Myocyte (in vitro differentiated cells): Measurements from ENCODE around the gene GARIN1A. TPM values are rescaled to one million over a fixed set of nuclear protein-coding genes. Genes with fewer than 3 reads are reported as not detected.
"Not testable (repeated sequence)": the region's sequence is repeated elsewhere in the genome, so short reads cannot be mapped to it uniquely, and the experiment has no call there.

Source experiments
- DNase-seq: peaks from one replicate; pipeline ENCODE4 v3.0.0-alpha.2; 2012; ENCODE audit warnings: low read depth
- polyA plus RNA-seq: library from polyadenylated mRNA; unstranded; fragments of >200 nt; gene quantifications from one replicate; pipeline ENCODE4 v1.2.1, GENCODE V29; 2012; ENCODE audit warnings: missing spikeins
- total RNA-seq: library from RNA; depleted of rRNA; stranded (reverse); fragments of >200 nt; gene quantifications from 2 replicates; pipeline ENCODE4 v1.2.3, GENCODE V29; 2014

The GARIN1A gene
- 1.3 and 1.5 TPM in 2 replicates for total RNA-seq
- polyA plus RNA-seq, result 3.8 TPM

DNA sequence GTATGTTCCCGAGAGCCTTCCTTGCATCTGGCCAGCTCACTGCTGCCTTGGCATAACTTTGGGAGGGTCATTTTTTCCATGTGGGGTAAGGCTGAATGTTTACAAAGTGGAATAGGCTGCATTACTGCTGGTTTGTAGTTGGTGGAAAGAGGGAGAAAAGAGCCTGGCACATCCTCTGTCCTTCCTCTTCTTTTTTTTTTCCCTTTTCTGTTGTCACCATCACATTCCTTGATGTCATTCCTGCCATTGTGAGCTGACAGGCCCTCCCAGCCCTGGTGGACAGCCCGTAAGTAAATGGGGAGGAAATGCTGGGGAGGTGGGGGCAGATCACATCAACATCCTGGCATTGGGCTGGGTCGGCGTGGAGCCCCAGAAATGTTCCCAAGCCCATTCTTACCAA is at the start of gene GARIN1A:
Gene GARIN1A, plus strand, starts transcription at position 301 of the 400 bp plus-strand sequence. CDS start 106 bp downstream, outside the sequence.
- DNase-seq, result no peak

- not testable (repeated sequence) for DNase-seq
Measured at GRCh38 chr7:128627124-128627523, 45.0 kb upstream of the GARIN1A start.

GRCh38 chr7:128633915-128634314 is 38.2 kb upstream of the GARIN1A start:
- not testable (repeated sequence) for DNase-seq

- DNase-seq, result not testable (repeated sequence)
Measured at GRCh38 chr7:128645206-128645605, 26.9 kb upstream of the GARIN1A start.

- not testable (repeated sequence) for DNase-seq
Measured at GRCh38 chr7:128645844-128646243, 26.2 kb upstream of the GARIN1A start.

DNA sequence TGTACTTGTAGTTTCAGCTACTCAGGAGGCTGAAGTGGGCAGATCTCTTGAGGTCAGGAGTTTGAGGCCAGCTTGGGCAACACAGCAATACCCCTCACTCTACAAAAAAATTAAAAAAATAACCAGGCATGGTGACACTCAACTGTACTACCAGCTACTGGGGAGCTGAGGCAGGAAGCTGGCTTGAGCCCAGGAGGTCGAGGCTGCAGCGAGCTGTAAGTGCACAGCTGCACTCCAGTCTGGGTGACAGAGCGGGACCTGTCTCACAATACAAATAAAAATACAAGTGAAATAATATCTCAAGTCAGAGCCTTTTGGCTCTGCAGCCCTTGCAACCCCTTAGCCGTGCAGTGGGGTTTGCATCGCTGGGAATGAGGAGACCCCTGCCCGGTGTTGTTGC is 25.2 kb upstream of the GARIN1A start:
- DNase-seq, result not testable (repeated sequence)

- not testable (repeated sequence) for DNase-seq
Measured at GRCh38 chr7:128651096-128651495, 21.0 kb upstream of the GARIN1A start.

GRCh38 chr7:128652606-128653005 is 19.5 kb upstream of the GARIN1A start:
- not testable (repeated sequence) for DNase-seq

- DNase-seq, result not testable (repeated sequence)
Measured at GRCh38 chr7:128653197-128653596, 18.9 kb upstream of the GARIN1A start.

DNA sequence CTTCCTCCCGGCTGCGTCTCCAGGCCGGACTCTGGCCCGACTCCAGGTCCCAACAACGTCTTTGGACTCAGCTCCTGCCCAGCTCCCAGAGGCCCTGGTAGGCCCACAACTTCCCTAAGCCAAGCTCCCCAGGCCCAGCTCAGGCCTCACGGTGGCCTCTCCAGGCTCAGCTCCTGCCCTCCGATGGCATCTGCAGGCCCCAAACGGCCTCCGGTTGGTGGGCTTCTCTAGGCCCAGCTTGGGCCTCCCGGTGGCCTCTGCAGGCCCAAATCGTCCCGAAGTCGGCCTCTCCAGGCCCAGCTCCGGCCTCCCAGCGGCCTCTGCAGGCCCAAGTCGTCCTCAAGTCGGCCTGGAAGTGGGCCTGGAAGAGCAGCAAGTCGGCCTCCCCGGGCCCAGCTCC is 18.0 kb upstream of the GARIN1A start:
- DNase-seq, result not testable (repeated sequence)

DNA sequence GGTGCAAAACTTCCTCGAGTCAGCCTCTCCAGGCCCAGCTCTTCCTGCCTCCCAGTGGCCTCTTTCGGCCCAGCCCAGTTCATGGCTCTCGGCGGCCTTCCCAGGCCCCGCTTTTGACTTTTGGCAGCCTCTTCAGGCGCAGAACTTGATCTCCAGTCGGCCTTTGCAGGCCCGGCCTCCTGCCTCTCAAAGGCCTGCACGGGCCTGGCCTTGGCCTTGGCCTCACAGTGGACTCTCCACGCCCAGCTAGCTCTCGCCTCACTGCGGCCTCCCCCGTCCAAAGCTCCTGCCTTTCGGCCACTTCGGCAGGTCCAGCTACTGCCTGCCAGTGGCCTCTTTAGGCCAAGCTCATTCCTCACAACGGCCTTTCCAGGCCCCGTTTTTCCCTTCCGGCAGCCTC is 17.6 kb upstream of the GARIN1A start:
- not testable (repeated sequence) for DNase-seq

DNA sequence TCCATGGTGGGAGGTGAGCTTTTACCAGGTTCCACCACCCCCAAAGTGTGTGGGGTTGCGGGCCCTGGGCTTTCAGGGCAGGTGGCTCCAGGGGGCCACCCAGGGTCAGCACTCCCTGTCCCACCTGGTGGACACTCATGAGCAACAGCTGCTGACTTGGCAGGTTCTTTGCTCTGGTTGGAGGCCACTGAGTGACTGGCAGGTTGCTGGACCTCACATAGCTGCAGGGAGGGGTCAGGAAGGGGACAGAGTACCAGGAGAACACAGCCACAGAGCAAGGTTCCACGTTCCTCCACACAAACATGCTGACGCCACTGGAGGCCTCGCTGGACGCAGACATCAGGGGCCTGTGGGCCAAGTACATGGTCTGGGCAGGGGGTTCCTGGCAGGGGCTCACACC is 13.7 kb upstream of the GARIN1A start:
- not testable (repeated sequence) for DNase-seq

- DNase-seq, result no peak
Measured at GRCh38 chr7:128660596-128660995, 11.5 kb upstream of the GARIN1A start.

- DNase-seq, result no peak
Measured at GRCh38 chr7:128661446-128661845, 10.6 kb upstream of the GARIN1A start.

DNA sequence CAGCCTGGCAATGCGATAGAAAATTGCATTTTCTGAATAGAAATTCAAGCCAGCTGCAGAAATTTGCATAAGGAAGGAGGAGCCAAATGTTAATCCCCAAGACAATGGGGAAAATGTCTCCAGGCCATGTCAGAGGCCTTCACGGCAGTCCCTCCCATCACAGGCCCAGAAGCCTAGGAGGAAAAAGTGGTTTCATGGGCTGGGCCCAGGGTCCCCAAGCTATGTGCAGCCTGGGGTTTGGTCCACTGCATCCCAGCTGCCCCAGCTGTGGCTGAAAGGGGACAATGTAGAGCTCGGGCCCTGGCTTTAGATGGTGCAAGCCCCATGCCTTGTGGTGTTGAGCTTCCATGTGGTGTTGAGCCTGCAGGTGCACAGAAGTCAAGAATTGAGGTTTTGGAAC is 10.0 kb upstream of the GARIN1A start:
- no peak for DNase-seq

DNA sequence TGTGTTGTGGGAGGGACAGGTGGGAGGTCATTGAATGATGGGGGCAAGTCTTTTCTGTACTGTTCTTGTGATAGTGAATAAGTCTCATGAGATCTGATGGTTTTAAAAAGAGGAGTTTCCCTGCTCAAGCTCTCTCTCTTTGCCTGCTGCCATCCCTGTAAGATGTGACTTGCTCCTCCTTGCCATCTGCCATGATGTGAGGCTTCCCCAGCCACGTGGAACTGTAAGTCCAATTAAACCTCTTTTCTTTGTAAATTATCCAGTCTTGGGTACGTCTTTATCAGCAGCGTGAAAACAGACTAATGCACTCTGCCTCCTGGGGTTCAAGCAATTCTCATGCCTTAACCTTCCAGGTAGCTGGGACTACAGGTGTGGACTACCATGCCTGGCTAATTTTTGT is 8.9 kb upstream of the GARIN1A start:
- not testable (repeated sequence) for DNase-seq

DNA sequence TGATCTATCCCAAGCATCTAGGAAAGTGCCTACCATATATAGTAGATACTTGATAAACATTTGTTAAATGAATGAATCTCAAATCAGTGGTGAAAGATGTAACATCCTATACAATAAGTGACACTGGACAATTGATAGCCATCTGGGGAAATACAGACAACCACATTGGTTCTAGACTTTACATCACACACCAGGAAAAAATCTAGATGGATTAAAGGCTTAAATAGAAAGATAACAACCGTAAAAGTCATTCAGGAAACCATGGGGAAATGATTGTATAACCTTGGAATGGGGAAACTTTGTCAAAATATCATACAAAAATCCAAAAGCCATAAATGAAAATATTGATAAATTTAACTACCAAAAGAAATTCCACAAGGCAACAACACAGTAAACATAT is 7.0 kb upstream of the GARIN1A start:
- DNase-seq, result no peak

GRCh38 chr7:128666200-128666599 is 5.9 kb upstream of the GARIN1A start:
- DNase-seq, result no peak

DNA sequence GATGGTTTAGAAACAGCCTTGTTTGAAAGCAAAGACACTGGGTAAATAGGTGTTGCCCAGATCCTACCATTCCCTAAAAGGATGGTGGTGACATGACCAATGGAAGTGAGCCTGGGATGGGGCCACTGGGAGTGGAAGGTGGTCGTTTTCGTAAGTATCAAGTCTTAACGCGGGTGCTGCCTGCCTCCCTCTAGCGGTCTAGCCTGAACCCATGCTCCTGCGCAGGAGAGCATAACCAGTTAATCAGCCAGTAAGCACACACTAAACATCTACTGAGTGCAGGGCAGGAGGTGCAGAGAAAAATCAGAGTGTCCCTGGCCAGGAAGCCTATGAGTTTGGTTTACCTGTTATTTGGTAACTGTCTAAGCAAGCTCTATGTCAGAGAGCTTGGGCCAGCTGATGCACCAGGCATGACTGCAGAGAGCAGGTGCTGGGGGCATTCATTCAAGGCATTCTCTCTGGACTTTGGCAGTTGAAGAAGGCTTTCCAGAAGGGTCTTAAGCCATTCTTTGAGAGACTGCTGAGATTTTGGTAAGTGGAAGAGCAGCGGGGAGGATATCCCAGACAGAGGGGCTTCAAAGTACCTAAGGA is 930 bp downstream of the GARIN1A start:
- peak; percentile 24 for DNase-seq

- peak; percentile 53 for DNase-seq
Measured at GRCh38 chr7:128673571-128673970, 1.5 kb downstream of the GARIN1A start.

GRCh38 chr7:128676665-128677064 is 4.6 kb downstream of the GARIN1A start:
- DNase-seq, result no peak

- no peak for DNase-seq
Measured at GRCh38 chr7:128679920-128680319, 7.8 kb downstream of the GARIN1A start.

DNA sequence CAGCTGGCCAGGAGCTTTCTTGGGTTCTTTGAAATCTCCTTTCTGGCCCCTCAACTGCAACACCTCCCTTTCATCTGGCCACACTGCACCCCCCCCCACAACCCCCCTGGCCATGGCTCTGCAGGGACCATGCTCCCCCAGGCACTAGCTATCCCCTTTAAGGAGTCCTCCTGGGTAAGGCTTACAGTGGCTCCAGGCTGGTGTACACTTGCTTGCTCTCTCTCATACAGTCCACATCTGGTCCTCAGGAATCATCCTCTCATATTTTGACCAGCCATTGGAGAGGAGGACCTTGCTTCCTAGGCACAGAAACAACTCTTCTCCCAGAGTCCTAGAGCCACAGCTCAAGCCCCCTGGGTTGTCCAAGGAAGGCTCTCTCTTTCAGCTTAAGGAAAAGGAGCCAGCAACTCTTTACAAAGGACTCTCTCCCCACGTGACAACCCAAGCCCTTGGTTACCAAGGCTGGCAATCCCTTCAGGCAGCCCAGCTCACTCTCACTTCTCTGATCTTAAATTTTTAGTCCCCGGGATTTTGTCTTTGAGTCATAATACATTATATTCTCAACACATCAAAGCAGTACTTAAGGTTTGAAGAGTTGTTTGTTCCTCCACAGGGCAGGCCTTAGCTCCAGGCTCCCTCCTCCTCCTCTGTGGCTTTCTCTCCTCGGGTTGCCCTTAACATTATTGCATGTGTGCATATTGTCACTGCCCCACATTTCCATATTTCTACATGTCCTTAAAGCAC is 9.9 kb downstream of the GARIN1A start:
- DNase-seq, result no peak
